ENCODE results near the gene PPIC. TPM values are rescaled to one million over a fixed set of nuclear protein-coding genes. Genes with fewer than 3 reads are reported as not detected.
"Not testable (repeated sequence)": the region's sequence is repeated elsewhere in the genome, so short reads cannot be mapped to it uniquely, and the experiment has no call there.

Gene PPIC
- total and polyA plus RNA-seq, 4 donors, result 21.4 to 40.3 (median 31.3) TPM

- Histone ChIP-seq H3K36me3 (ENCODE audit: control insufficient read depth in 4 of 4, insufficient read depth in 4 of 4, low read length in 4 of 4) (no peaks in the 10 kb centered on the region), H3K9me3 (ENCODE audit: control insufficient read depth in 4 of 4, insufficient read depth in 3 of 4, low read length in 3 of 4) (no peaks in the 10 kb centered on the region), H3K9ac (ENCODE audit: insufficient read depth in 1 of 2, low read length in 2 of 2) (no peak overlapping the region), H3K4me1 (ENCODE audit: control insufficient read depth in 5 of 5, insufficient read depth in 5 of 5, low read length in 5 of 5) (peaks cover 0 to 2% (median 0%) of the 10 kb centered on the region in 5 donors), H3K27ac (ENCODE audit: low read depth in 1 of 2, low read length in 1 of 2) (no peak overlapping the region), H3K27me3 (ENCODE audit: control insufficient read depth in 3 of 3, insufficient read depth in 3 of 3, low read length in 2 of 3) (no peaks in the 10 kb centered on the region), H3K4me3 (no peak overlapping the region)
- no peak for ATAC-seq (ENCODE audit: insufficient read depth, low FRiP score)
- WGBS, 2 donors, result 73 to 87% methylated on average over 2 of the region's 2 CpGs
- DNase-seq, result no peak
- TF ChIP-seq CTCF (IDR thresholded peaks at IDR 0.05; ENCODE audit: control extremely low read depth, extremely low read depth), result no peak
Observed at GRCh38 chr5:122978068-122978467, 58.5 kb downstream of the PPIC start.

- no peak overlapping the region for H3K9ac ChIP-seq (ENCODE audit: insufficient read depth in 1 of 2, low read length in 2 of 2)
- H3K4me1 ChIP-seq (ENCODE audit: control insufficient read depth in 5 of 5, insufficient read depth in 5 of 5, low read length in 5 of 5), result peaks cover 0 to 2% (median 0%) of the 10 kb centered on the region in 5 donors
- DNase-seq (no peak), ATAC-seq (ENCODE audit: insufficient read depth, low FRiP score) (no peak)
- WGBS, 2 donors, result 91 to 94% methylated on average over 2 of the region's 2 CpGs
- H3K4me3 ChIP-seq, result no peak overlapping the region
- TF ChIP-seq CTCF (IDR thresholded peaks at IDR 0.05; ENCODE audit: control extremely low read depth, extremely low read depth), result no peak
- no peaks in the 10 kb centered on the region for H3K27me3 ChIP-seq (ENCODE audit: control insufficient read depth in 3 of 3, insufficient read depth in 3 of 3, low read length in 2 of 3)
- no peak overlapping the region for H3K27ac ChIP-seq (ENCODE audit: low read depth in 1 of 2, low read length in 1 of 2)
- H3K36me3 ChIP-seq (ENCODE audit: control insufficient read depth in 4 of 4, insufficient read depth in 4 of 4, low read length in 4 of 4), result no peaks in the 10 kb centered on the region
- H3K9me3 ChIP-seq (ENCODE audit: control insufficient read depth in 4 of 4, insufficient read depth in 3 of 4, low read length in 3 of 4), result no peaks in the 10 kb centered on the region
Observed at GRCh38 chr5:122977319-122977718, 59.2 kb downstream of the PPIC start.

GRCh38 chr5:122974251-122974650 is 62.3 kb downstream of the PPIC start:
- H3K36me3 ChIP-seq (ENCODE audit: control insufficient read depth in 4 of 4, insufficient read depth in 4 of 4, low read length in 4 of 4); H3K27me3 ChIP-seq (ENCODE audit: control insufficient read depth in 3 of 3, insufficient read depth in 3 of 3, low read length in 2 of 3); H3K9me3 ChIP-seq (ENCODE audit: control insufficient read depth in 4 of 4, insufficient read depth in 3 of 4, low read length in 3 of 4); DNase-seq; ATAC-seq (ENCODE audit: insufficient read depth, low FRiP score); H3K4me1 ChIP-seq (ENCODE audit: control insufficient read depth in 5 of 5, insufficient read depth in 5 of 5, low read length in 5 of 5); H3K4me3 ChIP-seq; H3K27ac ChIP-seq (ENCODE audit: low read depth in 1 of 2, low read length in 1 of 2); H3K9ac ChIP-seq (ENCODE audit: insufficient read depth in 1 of 2, low read length in 2 of 2): not testable (repeated sequence)
- 96 to 98% methylated on average over 3 of the region's 3 CpGs for WGBS, 2 donors

- H3K4me1 ChIP-seq (ENCODE audit: control insufficient read depth in 5 of 5, insufficient read depth in 5 of 5, low read length in 5 of 5); H3K36me3 ChIP-seq (ENCODE audit: control insufficient read depth in 4 of 4, insufficient read depth in 4 of 4, low read length in 4 of 4); H3K4me3 ChIP-seq; ATAC-seq (ENCODE audit: insufficient read depth, low FRiP score); H3K9ac ChIP-seq (ENCODE audit: insufficient read depth in 1 of 2, low read length in 2 of 2); H3K27me3 ChIP-seq (ENCODE audit: control insufficient read depth in 3 of 3, insufficient read depth in 3 of 3, low read length in 2 of 3); H3K27ac ChIP-seq (ENCODE audit: low read depth in 1 of 2, low read length in 1 of 2); H3K9me3 ChIP-seq (ENCODE audit: control insufficient read depth in 4 of 4, insufficient read depth in 3 of 4, low read length in 3 of 4); DNase-seq: not testable (repeated sequence)
- WGBS, 2 donors, result 86 to 91% methylated on average over 1 of the region's 1 CpG
Observed at GRCh38 chr5:122973759-122974158, 62.8 kb downstream of the PPIC start.

Small RNAs within 50 kb of the gene (small RNA-seq; reads per million reads assigned to genes)
- not detected for gene RN7SL689P (ENCODE audit: low replicate concordance)
- not detected for gene RN7SL711P (ENCODE audit: low replicate concordance)

Other genes starting within 250 kb of the PPIC start
- 10 to 100 TPM; 24.2 to 39.4 TPM for gene SNX24, start 191.1 kb downstream of the PPIC start, total RNA-seq
- gene SNX24, start 191.1 kb downstream of the PPIC start, polyA plus RNA-seq, result 10 to 100 TPM; 15.0 to 24.6 TPM
- gene PRDM6, start 52.5 kb upstream of the PPIC start, total RNA-seq, result 10 to 100 TPM in 1 of 2 donors, 1 to 10 TPM in 1; 7.8 to 20.0 TPM
- 1 to 10 TPM; 1.0 to 1.8 TPM for gene PRDM6, start 52.5 kb upstream of the PPIC start, polyA plus RNA-seq

All from lung (tissue), 13 donors.